OCI-LY1 (cell line): ENCODE results near the gene CA12.

Experiments
- H2AFZ ChIP-seq: fragments of 200-600 bp; sonication (generic), shearing (Covaris generic); 2 replicates; pipeline ENCODE4 v1.6.0; 2014; ENCODE audit warnings: antibody characterized with exemption, mild to moderate bottlenecking, low read length
- H3F3A ChIP-seq: fragments of 200-600 bp; sonication (generic), shearing (Covaris generic); 2 replicates; pipeline ENCODE4 v1.6.0; 2014; ENCODE audit warnings: mild to moderate bottlenecking, antibody characterized with exemption, low read length, moderate library complexity; ENCODE audit not compliant: insufficient read depth
- H3K27ac ChIP-seq: fragments of 200-600 bp; sonication (generic); 2 replicates; pipeline ENCODE4 v1.5.1; 2014; ENCODE audit warnings: low read length, mixed run types, mild to moderate bottlenecking, low read depth; ENCODE audit not compliant: poor library complexity, severe bottlenecking
- H3K27me3 ChIP-seq: fragments of 200-600 bp; sonication (generic); 2 replicates; pipeline ENCODE4 v1.6.0; 2014; ENCODE audit warnings: antibody characterized with exemption, mild to moderate bottlenecking, low read length, moderate library complexity; ENCODE audit not compliant: insufficient read depth
- H3K36me3 ChIP-seq: fragments of 200-600 bp; sonication (generic); 2 replicates; pipeline ENCODE4 v1.6.1; 2014; ENCODE audit warnings: mild to moderate bottlenecking, antibody characterized with exemption, low read length, moderate library complexity, mixed read lengths; ENCODE audit not compliant: insufficient read depth
- H3K4me1 ChIP-seq: fragments of 200-600 bp; sonication (generic); 2 replicates; pipeline ENCODE4 v1.5.1; 2014; ENCODE audit warnings: mild to moderate bottlenecking, low read length, moderate library complexity; ENCODE audit not compliant: insufficient read depth, severe bottlenecking
- H3K4me2 ChIP-seq: fragments of 200-600 bp; sonication (generic), shearing (Covaris generic); 2 replicates; pipeline ENCODE4 v1.6.1; 2014; ENCODE audit warnings: low read length
- H3K4me3 ChIP-seq: fragments of 200-600 bp; sonication (generic); 2 replicates; pipeline ENCODE4 v1.5.1; 2014; ENCODE audit warnings: low read length, low read depth, mild to moderate bottlenecking, mixed read lengths; ENCODE audit not compliant: poor library complexity, severe bottlenecking
- H3K79me2 ChIP-seq: fragments of 200-600 bp; shearing (Covaris generic); 2 replicates; pipeline ENCODE4 v1.6.1; 2016; ENCODE audit warnings: mixed run types, low read length, mixed read lengths; ENCODE audit not compliant: insufficient read depth
- H3K9ac ChIP-seq: fragments of 200-600 bp; sonication (generic), shearing (Covaris generic); 2 replicates; pipeline ENCODE4 v1.6.1; 2014; ENCODE audit warnings: mild to moderate bottlenecking, low read length, mixed read lengths
- H3K9me2 ChIP-seq: fragments of 200-600 bp; sonication (generic), shearing (Covaris generic); 2 replicates; pipeline ENCODE4 v1.6.1; 2014; ENCODE audit warnings: low read depth, mild to moderate bottlenecking, low read length, mixed read lengths
- H3K9me3 ChIP-seq: fragments of 200-600 bp; shearing (Covaris generic); 2 replicates; pipeline ENCODE4 v1.6.1; 2014; ENCODE audit warnings: low read length, mixed read lengths
- H4K20me1 ChIP-seq: fragments of 200-600 bp; sonication (generic), shearing (Covaris generic); 2 replicates; pipeline ENCODE4 v1.6.0; 2016; ENCODE audit warnings: mild to moderate bottlenecking, low read length; ENCODE audit not compliant: insufficient read depth
- EZH2 ChIP-seq: fragments of 200-600 bp; sonication (generic), shearing (Covaris generic); IDR thresholded peaks from 2 replicates; pipeline ENCODE4 v1.8.0; 2017; ENCODE audit warnings: borderline replicate concordance, mixed run types, mild to moderate bottlenecking, antibody characterized with exemption, low read length, moderate library complexity, mixed read lengths
- TF ChIP-seq, protein P1 (sequence below): fragments of 200-600 bp; sonication (generic), shearing (Covaris generic); IDR thresholded peaks from 2 replicates; pipeline ENCODE4 v1.5.1; 2017; ENCODE audit warnings: mild to moderate bottlenecking, antibody characterized with exemption, low read length, moderate library complexity, mixed read lengths

Gene CA12

DNA sequence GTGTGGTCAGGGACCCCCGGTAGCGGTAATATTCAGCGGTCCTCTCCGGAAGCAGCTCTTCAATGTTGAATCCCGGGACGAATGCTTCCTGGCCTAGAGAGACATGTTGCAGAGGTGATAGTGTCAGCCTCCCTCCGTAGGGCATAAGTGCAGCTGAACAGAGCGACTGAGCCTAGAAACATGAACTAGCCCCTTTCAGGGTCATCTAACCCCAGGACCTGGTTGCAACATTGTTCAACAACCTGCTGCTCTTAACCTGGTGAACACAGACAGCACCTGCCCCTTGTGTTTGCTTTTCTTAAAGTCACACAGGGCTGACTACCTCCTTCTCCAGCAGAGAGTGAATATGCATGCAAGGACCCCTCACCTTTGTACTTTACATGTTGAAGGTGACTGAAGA, 41.3 kb downstream of the CA12 start:
- Histone ChIP-seq H3F3A (no peaks in the 10 kb centered on the region), H3K4me3 (no peak overlapping the region)

DNA sequence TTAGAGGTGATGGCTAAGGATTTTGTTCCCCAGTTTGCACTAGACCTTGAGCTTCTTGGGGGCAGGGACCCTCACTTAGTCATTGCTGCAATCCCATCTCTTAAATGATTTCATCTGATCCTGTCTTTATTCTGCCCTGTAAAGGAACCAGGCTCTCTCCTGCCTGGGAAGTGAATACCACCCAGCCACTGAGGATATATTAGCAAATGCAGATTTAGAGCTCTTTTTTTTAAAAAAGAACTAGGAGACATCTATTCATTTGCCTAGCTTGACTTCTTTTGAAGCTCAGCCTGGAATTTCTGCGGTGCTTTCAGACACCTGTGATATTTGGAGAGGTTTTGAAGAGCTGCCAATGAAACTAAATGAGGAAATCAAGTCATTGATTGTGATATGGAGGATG, 41.8 kb downstream of the CA12 start:
- Histone ChIP-seq H3K27ac (no peak overlapping the region), H3F3A (no peaks in the 10 kb centered on the region), H3K9me3 (no peaks in the 10 kb centered on the region), H3K4me3 (no peak overlapping the region), H4K20me1 (no peaks in the 10 kb centered on the region), H3K4me2 (no peak overlapping the region), H3K4me1 (no peaks in the 10 kb centered on the region), H3K9me2 (no peaks in the 10 kb centered on the region), H3K27me3 (peaks cover 5% of the 10 kb centered on the region; the same call in 1 of the 2 replicates), H3K36me3 (no peaks in the 10 kb centered on the region), H2AFZ (no peak overlapping the region), H3K79me2 (no peaks in the 10 kb centered on the region), H3K9ac (no peak overlapping the region)
- TF ChIP-seq, protein P1, sequence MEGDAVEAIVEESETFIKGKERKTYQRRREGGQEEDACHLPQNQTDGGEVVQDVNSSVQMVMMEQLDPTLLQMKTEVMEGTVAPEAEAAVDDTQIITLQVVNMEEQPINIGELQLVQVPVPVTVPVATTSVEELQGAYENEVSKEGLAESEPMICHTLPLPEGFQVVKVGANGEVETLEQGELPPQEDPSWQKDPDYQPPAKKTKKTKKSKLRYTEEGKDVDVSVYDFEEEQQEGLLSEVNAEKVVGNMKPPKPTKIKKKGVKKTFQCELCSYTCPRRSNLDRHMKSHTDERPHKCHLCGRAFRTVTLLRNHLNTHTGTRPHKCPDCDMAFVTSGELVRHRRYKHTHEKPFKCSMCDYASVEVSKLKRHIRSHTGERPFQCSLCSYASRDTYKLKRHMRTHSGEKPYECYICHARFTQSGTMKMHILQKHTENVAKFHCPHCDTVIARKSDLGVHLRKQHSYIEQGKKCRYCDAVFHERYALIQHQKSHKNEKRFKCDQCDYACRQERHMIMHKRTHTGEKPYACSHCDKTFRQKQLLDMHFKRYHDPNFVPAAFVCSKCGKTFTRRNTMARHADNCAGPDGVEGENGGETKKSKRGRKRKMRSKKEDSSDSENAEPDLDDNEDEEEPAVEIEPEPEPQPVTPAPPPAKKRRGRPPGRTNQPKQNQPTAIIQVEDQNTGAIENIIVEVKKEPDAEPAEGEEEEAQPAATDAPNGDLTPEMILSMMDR, result no peak
- no peak for TF ChIP-seq EZH2

More for the DNA sequence above, 41.3 kb downstream of the CA12 start:
- no peaks in the 10 kb centered on the region for H3K79me2 ChIP-seq
- no peak overlapping the region for H2AFZ ChIP-seq
- H3K4me2 ChIP-seq, result no peak overlapping the region
- H3K4me1 ChIP-seq, result no peaks in the 10 kb centered on the region
- no peaks in the 10 kb centered on the region for H3K9me2 ChIP-seq
- peaks cover 5% of the 10 kb centered on the region; the same call in 1 of the 2 replicates for H3K27me3 ChIP-seq
- H3K9me3 ChIP-seq, result no peaks in the 10 kb centered on the region
- no peaks in the 10 kb centered on the region for H4K20me1 ChIP-seq
- H3K9ac ChIP-seq, result no peak overlapping the region
- H3K27ac ChIP-seq, result no peak overlapping the region
- no peaks in the 10 kb centered on the region for H3K36me3 ChIP-seq
- no peak for TF ChIP-seq EZH2
- TF ChIP-seq, protein P1, result no peak

DNA sequence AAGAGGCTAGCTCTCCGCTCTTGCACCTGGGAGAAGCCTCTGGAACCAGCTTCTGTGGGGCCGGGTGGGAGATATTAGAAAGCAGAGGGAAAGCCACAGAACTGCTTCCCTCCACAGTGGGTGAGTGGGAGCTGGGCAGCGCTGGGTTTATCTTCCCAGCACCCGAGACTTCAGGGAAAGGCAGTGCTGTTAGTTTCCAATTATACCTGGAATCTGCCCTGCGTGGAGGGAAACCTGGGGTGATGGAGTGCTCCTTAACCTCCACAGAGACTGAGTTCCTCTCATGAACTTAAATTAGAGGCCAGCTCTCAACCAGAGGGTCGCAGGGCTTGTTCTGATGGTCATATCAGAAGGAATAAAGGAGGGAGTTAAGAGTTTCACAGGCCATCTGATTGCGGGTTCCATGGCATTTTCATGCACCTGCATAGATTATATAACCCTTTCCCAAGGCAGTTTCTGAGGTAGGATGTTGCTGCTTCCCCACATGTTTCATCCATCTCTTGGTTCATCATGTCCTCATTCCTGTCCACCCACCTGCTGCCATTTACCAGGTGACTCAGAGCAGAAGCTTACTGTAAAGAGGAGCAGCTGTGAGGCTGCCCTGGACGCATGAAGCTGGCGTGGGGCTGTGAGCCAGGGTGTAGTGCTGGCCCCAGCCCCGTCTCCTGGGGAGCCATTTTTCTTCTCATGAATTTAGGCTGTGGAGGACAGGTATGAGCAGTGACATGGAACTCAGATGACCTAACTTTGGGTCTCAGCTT, 42.5 kb downstream of the CA12 start:
- Histone ChIP-seq H2AFZ (no peak overlapping the region), H3K9me2 (no peaks in the 10 kb centered on the region), H4K20me1 (no peaks in the 10 kb centered on the region), H3F3A (no peaks in the 10 kb centered on the region), H3K9me3 (no peaks in the 10 kb centered on the region), H3K27me3 (peaks cover 5% of the 10 kb centered on the region; the same call in 1 of the 2 replicates), H3K36me3 (no peaks in the 10 kb centered on the region), H3K9ac (no peak overlapping the region), H3K4me1 (no peaks in the 10 kb centered on the region), H3K4me2 (no peak overlapping the region), H3K27ac (no peak overlapping the region), H3K79me2 (no peaks in the 10 kb centered on the region), H3K4me3 (no peak overlapping the region)
- TF ChIP-seq, protein P1, result no peak
- TF ChIP-seq EZH2, result no peak
